GM18907 (cell line): ENCODE data around the gene TSPAN32.

ENCODE experiments used
- ATAC-seq: cut with Tn5 transposase; IDR thresholded peaks from one replicate; pipeline ENCODE4 v1.9.1; 2021; ENCODE audit warnings: mild to moderate bottlenecking, moderate library complexity; ENCODE audit not compliant: unreplicated experiment

Gene TSPAN32

GRCh38 chr11:2266586-2267305, 35.1 kb upstream of the TSPAN32 start:
- no peak for ATAC-seq

GRCh38 chr11:2267306-2267850, 34.4 kb upstream of the TSPAN32 start:
- ATAC-seq, result no peak

- ATAC-seq, result no peak
Observed at GRCh38 chr11:2267851-2268728, 33.7 kb upstream of the TSPAN32 start.

GRCh38 chr11:2268729-2269600, 32.8 kb upstream of the TSPAN32 start:
- ATAC-seq, result no peak

GRCh38 chr11:2269601-2270321, 32.1 kb upstream of the TSPAN32 start:
- ATAC-seq, result no peak

GRCh38 chr11:2270322-2271076, 31.3 kb upstream of the TSPAN32 start, which contains the start of gene ASCL2:
TSS of gene ASCL2 (minus strand) at chr11:2270588. CDS start at chr11:2270332, 256 bp downstream.
- ATAC-seq, result no peak

GRCh38 chr11:2271077-2271326, 30.8 kb upstream of the TSPAN32 start:
- ATAC-seq, result no peak

- ATAC-seq, result no peak
Observed at GRCh38 chr11:2271327-2272227, 30.2 kb upstream of the TSPAN32 start.

- ATAC-seq, result no peak
Observed at GRCh38 chr11:2272228-2272945, 29.4 kb upstream of the TSPAN32 start.

- no peak for ATAC-seq
Observed at GRCh38 chr11:2272946-2273280, 28.9 kb upstream of the TSPAN32 start.

GRCh38 chr11:2273311-2273710, 28.5 kb upstream of the TSPAN32 start:
- ATAC-seq, result no peak

- ATAC-seq, result no peak
Observed at GRCh38 chr11:2273771-2274170, 28.0 kb upstream of the TSPAN32 start.

GRCh38 chr11:2275334-2276279, 26.2 kb upstream of the TSPAN32 start:
- no peak for ATAC-seq

GRCh38 chr11:2276280-2277007, 25.4 kb upstream of the TSPAN32 start:
- no peak for ATAC-seq

- ATAC-seq, result no peak
Observed at GRCh38 chr11:2277008-2277346, 24.8 kb upstream of the TSPAN32 start.

- ATAC-seq, result no peak
Observed at GRCh38 chr11:2277933-2278523, 23.8 kb upstream of the TSPAN32 start.
